Ramos (cell line): ENCODE measurements around the gene ZSWIM1.
"Not testable (repeated sequence)": the region's sequence is repeated elsewhere in the genome, so short reads cannot be mapped to it uniquely, and the experiment has no call there.

Experiments
- in situ Hi-C: fragments of 300-500 bp; cut with MboI; formaldehyde crosslinking; loops from one replicate; pipeline ENCODE4 v1.14.3; 2022; ENCODE audit warnings: low sequenced_read_pairs; ENCODE audit not compliant: unreplicated experiment

Gene ZSWIM1

GRCh38 chr20:45886590-45887345 is 5.7 kb downstream of the ZSWIM1 start:
- in situ Hi-C loops: no loop called here

GRCh38 chr20:45887346-45887715 is 6.3 kb downstream of the ZSWIM1 start, which contains the start of gene SPATA25:
SPATA25 (minus strand) TSS chr20:45887622; CDS start chr20:45887590, 32 bp downstream.
- in situ Hi-C loops: no loop called here

DNA sequence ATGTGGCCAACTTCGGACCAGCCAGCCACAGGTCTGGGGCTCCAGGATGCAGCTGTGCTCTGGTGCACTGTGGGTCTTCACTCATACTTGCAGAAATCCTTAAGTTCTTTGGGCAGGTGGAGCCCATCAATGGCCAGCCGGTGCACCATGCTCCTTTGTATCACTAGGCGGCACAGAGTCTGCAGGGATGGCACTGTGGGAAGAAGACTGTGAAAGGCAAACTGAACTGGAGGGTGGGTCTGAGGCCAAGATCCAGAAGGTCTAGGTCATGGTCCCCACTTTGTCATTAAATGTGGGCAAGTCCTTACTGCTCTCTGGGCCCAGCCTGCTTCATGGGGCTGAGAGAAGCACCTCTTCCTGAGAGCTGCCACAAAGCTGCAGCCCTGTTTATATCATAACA is 7.7 kb downstream of the ZSWIM1 start:
- in situ Hi-C loops: no loop called here

DNA sequence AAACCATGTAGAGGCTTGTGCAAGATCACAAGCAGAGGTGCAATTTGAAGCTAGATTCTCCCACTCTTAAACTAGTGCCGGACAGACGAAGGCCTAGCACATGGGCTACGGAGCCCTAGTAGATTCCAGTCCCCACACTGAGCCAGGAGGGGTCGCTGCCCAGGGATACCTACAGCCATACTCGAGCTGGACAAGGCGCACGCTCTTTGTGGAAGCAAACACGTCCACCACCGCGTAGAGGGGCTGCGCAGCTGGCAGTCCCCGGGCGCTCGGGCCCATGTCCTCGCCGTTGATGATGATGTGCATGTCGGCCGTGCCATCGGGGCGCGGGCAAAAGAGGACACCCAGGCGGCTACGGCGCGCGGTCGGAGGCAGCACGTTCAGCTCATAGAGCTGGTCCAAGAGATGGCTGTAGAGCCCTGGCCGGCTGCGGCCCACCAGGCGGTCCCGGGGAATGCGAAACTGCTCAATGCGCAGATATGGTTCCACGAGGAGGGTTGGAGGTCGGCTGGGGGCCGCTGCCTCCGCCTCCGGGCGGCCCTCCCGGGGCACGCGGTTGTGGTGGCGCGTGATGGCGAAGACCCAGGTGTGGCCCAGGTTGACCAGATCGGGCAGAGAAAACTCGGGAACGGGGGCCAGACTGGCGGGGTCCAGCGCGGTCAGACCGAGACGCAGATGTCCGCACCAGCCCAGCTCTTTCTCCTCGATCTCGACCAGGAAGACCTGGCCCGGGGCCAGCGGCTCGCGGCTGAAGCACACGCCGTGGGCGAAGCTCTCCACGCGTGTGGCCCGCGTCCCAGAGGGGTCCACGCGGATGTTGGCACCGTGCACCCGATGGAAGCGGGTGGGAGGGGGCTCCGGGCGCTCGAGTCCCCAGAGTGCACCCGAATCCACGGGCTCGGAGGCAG is 9.3 kb downstream of the ZSWIM1 start:
- in situ Hi-C loops: no loop called here

DNA sequence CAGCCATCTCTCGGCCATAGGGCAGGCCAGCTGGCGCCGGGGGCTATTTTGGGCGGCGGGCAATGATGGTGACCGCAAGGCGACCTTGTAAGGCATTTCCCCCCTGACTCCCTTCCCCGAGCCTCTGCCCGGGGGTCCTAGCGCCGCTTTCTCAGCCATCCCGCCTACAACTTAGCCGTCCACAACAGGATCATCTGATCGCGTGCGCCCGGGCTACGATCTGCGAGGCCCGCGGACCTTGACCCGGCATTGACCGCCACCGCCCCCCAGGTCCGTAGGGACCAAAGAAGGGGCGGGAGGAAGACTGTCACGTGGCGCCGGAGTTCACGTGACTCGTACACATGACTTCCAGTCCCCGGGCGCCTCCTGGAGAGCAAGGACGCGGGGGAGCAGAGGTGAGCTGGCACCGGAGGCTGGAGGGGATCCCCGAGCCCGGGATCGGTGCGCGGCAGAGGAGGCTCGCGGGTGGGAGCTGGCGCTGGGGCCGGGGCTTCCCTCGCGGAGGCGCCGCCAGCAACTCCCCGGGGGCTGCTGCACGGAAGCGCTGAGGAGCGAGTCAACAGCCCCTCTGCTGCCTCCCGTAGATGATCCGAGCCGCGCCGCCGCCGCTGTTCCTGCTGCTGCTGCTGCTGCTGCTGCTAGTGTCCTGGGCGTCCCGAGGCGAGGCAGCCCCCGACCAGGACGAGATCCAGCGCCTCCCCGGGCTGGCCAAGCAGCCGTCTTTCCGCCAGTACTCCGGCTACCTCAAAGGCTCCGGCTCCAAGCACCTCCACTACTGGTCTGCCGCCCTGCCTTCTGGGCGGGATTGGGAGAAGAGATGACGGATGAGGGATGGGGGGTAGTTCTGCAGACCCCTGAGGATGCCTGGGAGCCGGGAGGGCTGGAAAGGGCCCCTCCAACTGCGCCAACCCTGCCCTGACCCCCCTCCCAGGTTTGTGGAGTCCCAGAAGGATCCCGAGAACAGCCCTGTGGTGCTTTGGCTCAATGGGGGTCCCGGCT is 10.3 kb downstream of the ZSWIM1 start, which contains the start of the genes CTSA and NEURL2:
Gene CTSA (plus strand): TSS at position 351 of the 999 bp plus-strand sequence. CDS start 234 bp downstream, at position 585.
Gene NEURL2 (minus strand): TSS at position 224 of the 999 bp plus-strand sequence. CDS start 217 bp downstream, at position 7.
- in situ Hi-C loops: no loop called here

- in situ Hi-C loops: no loop called here
Measured at GRCh38 chr20:45892049-45892825, 11.2 kb downstream of the ZSWIM1 start.

DNA sequence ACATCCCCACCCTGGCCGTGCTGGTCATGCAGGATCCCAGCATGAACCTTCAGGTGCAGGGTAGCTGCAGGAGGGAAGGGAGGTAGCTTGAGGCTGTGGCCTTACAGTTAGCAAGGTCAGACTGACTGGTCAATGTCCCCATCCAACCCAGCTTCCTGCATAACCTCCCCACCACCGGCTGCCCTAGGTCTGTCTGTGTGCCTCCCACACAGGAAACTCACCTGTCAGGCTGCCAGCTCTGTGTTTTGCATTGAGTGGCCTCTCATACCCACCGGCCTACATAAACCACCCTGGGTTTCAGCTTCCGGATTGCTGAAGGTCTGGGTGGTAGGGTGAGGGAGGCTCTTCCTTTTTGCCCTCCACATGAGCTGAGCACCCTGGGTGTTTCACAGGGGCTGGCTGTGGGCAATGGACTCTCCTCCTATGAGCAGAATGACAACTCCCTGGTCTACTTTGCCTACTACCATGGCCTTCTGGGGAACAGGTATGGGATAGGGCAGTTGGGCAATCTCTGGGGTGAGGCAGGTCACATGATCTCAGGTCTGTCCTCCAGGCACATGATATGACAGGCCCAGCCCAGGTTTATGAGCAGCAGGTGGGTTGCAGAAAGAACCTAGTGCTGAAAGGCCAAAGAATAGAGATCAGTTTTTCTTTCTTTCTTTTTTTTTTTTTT is 11.9 kb downstream of the ZSWIM1 start:
- in situ Hi-C loops: no loop called here

DNA sequence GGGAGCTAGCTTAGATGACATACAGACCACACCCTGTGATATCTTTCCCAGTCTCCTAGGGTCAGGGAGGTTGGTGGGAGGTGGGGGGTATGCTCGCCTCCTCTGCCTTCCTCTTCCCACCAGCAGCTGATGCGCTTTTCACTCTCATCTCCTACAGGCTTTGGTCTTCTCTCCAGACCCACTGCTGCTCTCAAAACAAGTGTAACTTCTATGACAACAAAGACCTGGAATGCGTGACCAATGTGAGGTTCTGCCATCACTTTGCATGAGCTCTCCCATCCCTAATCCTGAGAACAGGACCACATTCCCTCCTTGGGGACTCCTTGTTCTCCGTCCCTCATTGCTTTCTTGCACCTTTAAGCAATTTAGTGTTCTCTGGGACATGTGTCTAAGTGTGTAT is 12.8 kb downstream of the ZSWIM1 start:
- in situ Hi-C loops: no loop called here

DNA sequence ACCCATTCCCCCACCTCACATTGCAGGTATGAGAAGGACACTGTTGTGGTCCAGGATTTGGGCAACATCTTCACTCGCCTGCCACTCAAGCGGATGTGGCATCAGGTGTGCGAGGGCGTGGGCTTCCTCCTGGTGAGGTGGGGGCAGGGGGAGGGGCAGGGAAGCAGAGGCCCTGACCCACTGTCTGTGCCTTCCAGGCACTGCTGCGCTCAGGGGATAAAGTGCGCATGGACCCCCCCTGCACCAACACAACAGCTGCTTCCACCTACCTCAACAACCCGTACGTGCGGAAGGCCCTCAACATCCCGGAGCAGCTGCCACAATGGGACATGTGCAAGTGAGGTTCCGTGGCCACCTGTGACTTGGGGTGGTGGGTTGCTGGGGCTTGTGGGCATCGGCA is 13.8 kb downstream of the ZSWIM1 start:
- in situ Hi-C loops: no loop called here

GRCh38 chr20:45896641-45897161 is 15.7 kb downstream of the ZSWIM1 start:
- in situ Hi-C loops: no loop called here

- in situ Hi-C loops: no loop called here
Measured at GRCh38 chr20:45897289-45897688, 16.3 kb downstream of the ZSWIM1 start.

DNA sequence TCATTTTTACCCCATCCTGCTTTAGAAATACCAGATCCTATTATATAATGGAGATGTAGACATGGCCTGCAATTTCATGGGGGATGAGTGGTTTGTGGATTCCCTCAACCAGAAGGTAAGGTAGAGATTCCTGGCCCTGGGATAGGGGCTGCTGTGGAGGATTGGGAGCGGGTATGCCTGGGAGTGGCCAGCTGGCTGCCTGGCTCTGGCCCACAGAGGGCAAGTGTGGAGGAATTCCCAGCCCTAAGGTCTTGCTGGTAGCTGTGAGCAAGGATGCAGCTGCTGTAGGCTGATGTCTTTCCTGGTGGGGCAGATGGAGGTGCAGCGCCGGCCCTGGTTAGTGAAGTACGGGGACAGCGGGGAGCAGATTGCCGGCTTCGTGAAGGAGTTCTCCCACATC is 16.7 kb downstream of the ZSWIM1 start:
- in situ Hi-C loops: no loop called here

DNA sequence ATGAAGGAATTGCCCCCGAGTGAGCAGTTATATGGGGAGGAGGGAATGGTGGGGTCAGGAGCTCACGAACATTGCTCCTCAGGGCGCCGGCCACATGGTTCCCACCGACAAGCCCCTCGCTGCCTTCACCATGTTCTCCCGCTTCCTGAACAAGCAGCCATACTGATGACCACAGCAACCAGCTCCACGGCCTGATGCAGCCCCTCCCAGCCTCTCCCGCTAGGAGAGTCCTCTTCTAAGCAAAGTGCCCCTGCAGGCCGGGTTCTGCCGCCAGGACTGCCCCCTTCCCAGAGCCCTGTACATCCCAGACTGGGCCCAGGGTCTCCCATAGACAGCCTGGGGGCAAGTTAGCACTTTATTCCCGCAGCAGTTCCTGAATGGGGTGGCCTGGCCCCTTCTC is 17.3 kb downstream of the ZSWIM1 start:
- in situ Hi-C loops: no loop called here

DNA sequence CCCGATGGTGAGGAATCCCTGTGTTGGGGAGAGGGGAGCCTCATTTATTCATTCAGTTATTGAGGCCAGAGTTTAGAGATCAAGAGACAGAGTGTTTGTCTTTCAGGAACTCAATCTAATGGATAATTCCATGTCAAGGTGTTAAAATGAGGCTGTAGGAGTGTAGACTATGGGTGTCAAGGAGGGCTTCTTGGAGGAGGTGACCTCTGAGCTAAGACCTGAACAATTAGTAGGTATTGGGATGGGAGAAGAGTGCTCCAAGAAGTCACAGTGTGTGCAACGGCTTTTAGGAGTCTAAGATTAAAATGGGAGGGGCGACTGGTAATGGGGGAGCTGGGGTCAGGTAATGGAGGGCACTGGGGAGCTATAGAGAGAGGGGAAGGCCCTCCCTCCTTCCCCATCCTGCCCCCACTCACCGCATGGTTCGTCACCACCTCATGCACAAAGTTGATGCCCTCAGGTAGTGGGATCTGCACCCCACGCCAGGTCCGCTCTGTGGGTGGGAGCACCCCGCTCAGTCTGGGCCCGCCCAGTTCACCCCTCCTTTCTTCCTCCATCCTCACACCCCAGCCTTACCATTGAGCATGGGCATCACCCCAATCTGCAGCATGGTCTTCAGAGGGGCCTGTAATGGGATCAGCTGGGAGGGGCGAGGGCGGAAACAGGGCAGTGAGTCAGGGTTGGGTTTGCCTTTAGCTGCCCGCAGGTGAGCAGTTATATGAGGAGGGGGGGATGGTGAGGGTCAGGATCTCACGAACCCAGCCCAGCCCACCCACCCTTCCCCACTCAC is 18.2 kb downstream of the ZSWIM1 start:
- in situ Hi-C loops: no loop called here

- in situ Hi-C loops: not testable (repeated sequence)
Measured at GRCh38 chr20:45901332-45901731, 20.3 kb downstream of the ZSWIM1 start.

DNA sequence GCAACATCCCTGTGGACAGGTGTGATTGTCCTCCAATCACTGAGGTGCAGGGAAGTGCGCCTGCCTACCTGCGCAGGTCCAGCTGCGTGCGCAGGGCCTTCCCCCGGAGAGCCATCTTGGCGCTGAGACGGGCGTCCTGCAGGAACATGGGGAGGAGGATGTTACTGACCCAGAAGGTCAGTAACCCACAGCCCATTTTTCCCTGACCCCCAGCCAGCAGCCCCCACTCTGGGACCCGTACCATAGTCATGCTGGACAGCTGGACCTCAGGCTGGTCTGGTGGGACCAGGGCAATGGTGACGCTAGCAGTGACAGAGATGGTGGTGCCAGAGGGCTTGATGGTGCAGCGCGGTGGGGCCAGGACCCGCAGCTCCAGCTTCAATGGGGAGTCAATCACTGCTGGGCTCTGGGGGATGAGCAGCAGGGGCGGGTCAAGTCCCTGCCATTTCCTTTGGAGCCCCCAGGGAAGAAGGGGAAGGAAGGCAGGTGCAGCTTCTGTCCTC is 21.2 kb downstream of the ZSWIM1 start:
- in situ Hi-C loops: no loop called here
